CD4-positive, alpha-beta T cell treated with Interleukin-15 for 1 hour (primary cell): Measurements from ENCODE around the gene TTLL11.
"Not testable (repeated sequence)": the region's sequence is repeated elsewhere in the genome, so short reads cannot be mapped to it uniquely, and the experiment has no call there.

Experiments used
- DNase-seq: peaks from one replicate; pipeline ENCODE4 v3.0.0-alpha.2; 2020

The TTLL11 gene

DNA sequence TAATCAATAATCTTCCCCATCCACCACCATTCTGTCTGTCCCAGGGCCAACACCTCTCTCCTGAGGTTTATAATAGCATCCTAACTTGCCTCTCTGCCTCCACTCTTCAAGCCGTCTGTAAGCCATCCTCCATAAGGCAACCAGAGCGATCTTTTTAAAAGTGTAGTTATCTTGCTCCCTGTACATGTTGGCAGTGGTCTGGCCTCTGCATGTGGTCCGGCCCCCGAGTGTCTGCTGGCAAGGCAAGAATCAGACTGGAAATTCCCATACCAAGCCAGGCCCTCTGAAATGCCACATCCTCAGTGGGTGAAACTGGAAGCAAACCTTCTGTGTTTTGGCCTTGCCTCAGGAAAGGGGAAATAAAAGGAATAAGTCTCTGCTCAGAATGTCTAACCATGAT is 17.0 kb downstream of the TTLL11 start:
- no peak for DNase-seq

- DNase-seq, result no peak
Observed at GRCh38 chr9:122075135-122076030, 17.7 kb downstream of the TTLL11 start.

- no peak for DNase-seq
Observed at GRCh38 chr9:122071715-122072114, 21.4 kb downstream of the TTLL11 start.

GRCh38 chr9:122070728-122071515 is 22.2 kb downstream of the TTLL11 start:
- DNase-seq, result no peak

DNA sequence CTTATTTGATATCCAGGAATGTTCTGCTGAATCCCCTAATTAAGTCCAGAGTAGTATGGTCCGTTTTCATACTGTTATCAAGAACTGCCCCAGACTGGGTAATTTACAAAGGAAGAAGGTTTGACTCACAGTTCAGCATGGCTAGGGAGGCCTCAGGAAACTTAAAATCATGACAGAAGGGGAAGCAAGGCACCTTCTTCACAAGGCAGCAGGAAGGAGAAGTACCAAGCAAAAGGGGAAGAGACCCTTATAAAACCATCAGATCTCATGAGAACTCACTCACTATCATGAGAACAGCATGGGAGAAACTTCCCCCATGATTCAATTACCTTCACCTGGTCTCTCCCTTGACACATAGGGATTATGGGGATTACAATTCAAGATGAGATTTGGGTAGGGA is 26.4 kb downstream of the TTLL11 start:
- DNase-seq, result not testable (repeated sequence)

GRCh38 chr9:122065923-122066629 is 27.0 kb downstream of the TTLL11 start:
- DNase-seq, result no peak

GRCh38 chr9:122060481-122060880 is 32.6 kb downstream of the TTLL11 start:
- DNase-seq, result no peak

GRCh38 chr9:122059955-122060324 is 33.2 kb downstream of the TTLL11 start:
- DNase-seq, result no peak

DNA sequence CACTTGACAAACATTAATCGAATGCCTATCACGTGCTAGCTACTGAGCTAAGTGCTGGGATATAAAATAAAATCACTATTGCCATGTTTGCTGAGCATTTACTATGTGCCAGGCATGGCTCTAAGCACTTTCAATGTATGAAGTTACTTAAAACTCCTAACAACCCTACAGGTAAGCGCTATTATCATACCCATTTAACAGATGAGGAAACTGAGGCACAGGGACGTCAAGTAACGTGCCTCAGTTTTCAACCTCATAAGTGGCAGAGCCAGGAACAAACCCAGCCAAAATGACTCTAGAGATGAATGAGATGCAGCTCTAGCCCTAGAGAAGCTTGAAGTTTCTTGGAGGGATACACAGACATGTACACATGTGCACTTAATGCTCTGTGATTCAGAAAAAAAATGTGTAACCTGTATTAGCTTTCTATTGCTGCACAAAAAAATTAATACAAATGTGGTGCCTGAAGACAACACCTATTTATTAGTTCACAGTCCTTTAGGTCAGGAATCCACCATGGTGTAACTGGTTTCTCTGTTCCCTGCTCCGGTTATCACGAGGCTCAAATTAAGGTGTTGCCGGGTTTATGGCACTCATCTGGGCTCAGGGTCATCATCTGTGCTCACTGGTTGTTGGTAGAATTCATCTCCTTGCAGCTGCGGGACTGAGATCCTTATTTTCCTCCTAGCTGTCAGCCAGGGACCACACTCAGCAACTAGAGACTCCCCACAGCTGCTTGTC is 33.7 kb downstream of the TTLL11 start:
- DNase-seq, result no peak

DNA sequence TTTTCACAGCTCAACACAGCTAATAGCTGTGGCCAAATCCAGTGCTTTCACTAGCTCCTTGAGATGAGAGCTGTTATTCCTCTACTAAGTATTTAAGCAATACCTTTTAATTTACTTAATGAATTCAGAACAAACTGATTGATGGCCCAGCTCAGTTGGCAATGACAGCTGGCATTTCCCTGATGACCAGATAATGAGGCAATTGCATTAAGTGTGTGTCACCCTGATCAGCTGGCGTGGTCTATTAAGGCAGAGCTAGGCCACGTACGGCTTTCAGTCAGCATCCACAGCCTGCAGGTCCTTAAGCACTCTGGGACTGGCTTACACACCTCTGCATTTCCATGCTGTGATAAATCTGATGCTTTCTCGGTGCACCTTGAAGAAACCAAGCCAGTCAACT is 34.4 kb downstream of the TTLL11 start:
- DNase-seq, result no peak

GRCh38 chr9:122058051-122058450 is 35.1 kb downstream of the TTLL11 start:
- no peak for DNase-seq

DNA sequence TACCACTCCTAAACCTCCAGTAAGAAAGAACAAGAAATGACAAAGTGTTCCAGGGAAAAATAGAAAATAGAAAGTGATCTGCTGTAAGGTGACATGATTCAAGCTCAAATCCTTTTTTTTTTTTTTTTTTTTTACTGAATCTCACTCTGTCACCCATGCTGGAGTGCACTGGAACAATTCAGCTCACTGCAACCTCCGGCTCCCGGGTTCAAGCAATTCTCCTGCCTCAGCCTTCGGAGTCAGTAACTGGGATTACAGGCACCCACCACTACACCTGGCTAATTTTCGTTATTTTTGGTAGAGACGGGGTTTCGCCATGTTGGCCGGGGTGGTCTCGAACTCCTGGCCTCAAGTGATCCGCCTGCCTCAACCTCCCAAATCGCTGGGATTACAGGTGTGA is 35.9 kb downstream of the TTLL11 start:
- no peak for DNase-seq

GRCh38 chr9:122056484-122056883 is 36.6 kb downstream of the TTLL11 start:
- DNase-seq, result no peak

GRCh38 chr9:122055701-122056100 is 37.4 kb downstream of the TTLL11 start:
- no peak for DNase-seq

GRCh38 chr9:122053567-122054350 is 39.3 kb downstream of the TTLL11 start:
- DNase-seq, result no peak

GRCh38 chr9:122053064-122053463 is 40.0 kb downstream of the TTLL11 start:
- no peak for DNase-seq

GRCh38 chr9:122051351-122052321 is 41.5 kb downstream of the TTLL11 start:
- DNase-seq, result no peak

- no peak for DNase-seq
Observed at GRCh38 chr9:122050167-122050566, 42.9 kb downstream of the TTLL11 start.

- DNase-seq, result no peak
Observed at GRCh38 chr9:122042056-122042455, 51.1 kb downstream of the TTLL11 start.

DNA sequence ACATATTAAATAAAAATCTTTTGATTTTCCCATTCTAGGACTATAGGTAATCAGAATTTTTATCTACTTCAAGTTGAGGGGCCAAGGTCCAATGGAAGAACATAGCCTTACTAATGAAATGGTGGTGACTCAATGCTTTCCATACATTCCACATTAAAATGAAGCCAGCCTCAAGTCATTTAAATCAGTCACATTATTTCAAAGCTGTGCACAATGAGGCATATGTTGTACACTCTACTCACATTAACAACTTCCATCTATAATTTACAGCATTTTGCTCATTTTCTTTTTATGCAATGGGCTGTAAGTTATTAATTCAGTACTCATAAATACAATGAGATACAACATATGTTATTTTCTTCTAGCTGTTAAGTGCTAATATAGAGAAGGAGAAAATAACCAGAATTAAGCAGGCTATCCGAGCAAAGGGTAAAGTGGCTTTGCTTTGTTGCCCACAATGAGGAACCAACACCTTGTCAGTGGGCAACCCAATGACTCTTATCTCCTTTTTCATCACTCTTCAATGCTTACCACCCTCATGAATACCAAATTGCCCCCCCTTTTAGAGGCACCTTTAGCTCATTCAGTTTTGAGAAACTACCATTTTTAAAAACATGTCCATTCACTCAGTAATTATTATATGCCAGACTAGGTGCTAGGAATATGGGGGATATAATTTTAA is 52.4 kb downstream of the TTLL11 start:
- no peak for DNase-seq
